H9 (cell line): ENCODE data around the gene TAF5L. TPM values are rescaled to one million over a fixed set of nuclear protein-coding genes. Genes with fewer than 3 reads are reported as not detected.
"Not testable (repeated sequence)": the region's sequence is repeated elsewhere in the genome, so short reads cannot be mapped to it uniquely, and the experiment has no call there.

ENCODE experiments used
- DNase-seq: peaks from one replicate; pipeline ENCODE4 v3.0.0-alpha.2; 2017
- H2AFZ ChIP-seq: one replicate; pipeline ENCODE4 v1.6.1; 2013; ENCODE audit warnings: mild to moderate bottlenecking, low read length, control low read depth, moderate library complexity
- H2AK5ac ChIP-seq: 2 replicates; pipeline ENCODE4 v1.6.1; 2013; ENCODE audit warnings: low read length, control low read depth, mixed read lengths; ENCODE audit not compliant: insufficient read length
- H2BK120ac ChIP-seq: one replicate; pipeline ENCODE4 v1.6.1; 2013; ENCODE audit warnings: low read depth, mild to moderate bottlenecking, low read length, control low read depth, inconsistent platforms; ENCODE audit not compliant: poor library complexity, severe bottlenecking
- H2BK12ac ChIP-seq: 2 replicates; pipeline ENCODE4 v1.6.1; 2013; ENCODE audit warnings: low read length, control low read depth, mixed read lengths, low read depth; ENCODE audit not compliant: insufficient read length
- H2BK15ac ChIP-seq: 2 replicates; pipeline ENCODE4 v1.6.1; 2013; ENCODE audit warnings: low read depth, low read length, control low read depth
- H2BK20ac ChIP-seq: one replicate; pipeline ENCODE4 v1.6.1; 2013; ENCODE audit warnings: low read depth, mild to moderate bottlenecking, low read length, control low read depth, inconsistent platforms; ENCODE audit not compliant: poor library complexity, severe bottlenecking
- H2BK5ac ChIP-seq: 2 replicates; pipeline ENCODE4 v1.6.1; 2013; ENCODE audit warnings: low read length, control low read depth, mixed read lengths; ENCODE audit not compliant: insufficient read length
- H3K14ac ChIP-seq: 2 replicates; pipeline ENCODE4 v1.6.1; 2013; ENCODE audit warnings: low read length, control low read depth; ENCODE audit not compliant: insufficient read depth
- H3K18ac ChIP-seq: 2 replicates; pipeline ENCODE4 v1.6.1; 2013; ENCODE audit warnings: low read depth, mild to moderate bottlenecking, mixed read lengths, low read length, control low read depth; ENCODE audit not compliant: insufficient read length
- H3K23ac ChIP-seq: 2 replicates; pipeline ENCODE4 v1.6.1; 2013; ENCODE audit warnings: low read length, control low read depth, mixed read lengths, low read depth; ENCODE audit not compliant: insufficient read length
- H3K23me2 ChIP-seq: 2 replicates; pipeline ENCODE4 v1.6.1; 2013; ENCODE audit warnings: low read depth, mild to moderate bottlenecking, mixed read lengths, low read length, control low read depth; ENCODE audit not compliant: insufficient read length, poor library complexity, severe bottlenecking
- H3K27ac ChIP-seq: 2 replicates; pipeline ENCODE4 v1.5.1; 2013; ENCODE audit warnings: low read length, control low read depth, mixed read lengths, low read depth; ENCODE audit not compliant: insufficient read length
- H3K27me3 ChIP-seq: 2 replicates; pipeline ENCODE4 v1.6.1; 2013; ENCODE audit warnings: low read length, control low read depth, inconsistent platforms; ENCODE audit not compliant: insufficient read depth
- H3K4ac ChIP-seq: 2 replicates; pipeline ENCODE4 v1.6.1; 2013; ENCODE audit warnings: low read depth, mild to moderate bottlenecking, control low read depth, inconsistent platforms, low read length, moderate library complexity
- H3K4me1 ChIP-seq: 2 replicates; pipeline ENCODE4 v1.6.1; 2013; ENCODE audit warnings: low read length, control low read depth, inconsistent platforms; ENCODE audit not compliant: insufficient read depth
- H3K4me2 ChIP-seq: 2 replicates; pipeline ENCODE4 v1.6.1; 2013; ENCODE audit warnings: low read length, control low read depth, mixed read lengths; ENCODE audit not compliant: insufficient read length, insufficient read depth
- H3K56ac ChIP-seq: 2 replicates; pipeline ENCODE4 v1.6.1; 2013; ENCODE audit warnings: low read depth, mild to moderate bottlenecking, mixed read lengths, low read length, control low read depth; ENCODE audit not compliant: insufficient read length
- H3K79me1 ChIP-seq: 2 replicates; pipeline ENCODE4 v1.6.1; 2013; ENCODE audit warnings: low read depth, mild to moderate bottlenecking, moderate library complexity, low read length, control low read depth, inconsistent platforms; ENCODE audit not compliant: insufficient read depth, poor library complexity, severe bottlenecking
- H3K79me2 ChIP-seq: 2 replicates; pipeline ENCODE4 v1.6.1; 2013; ENCODE audit warnings: low read length, control low read depth, inconsistent platforms; ENCODE audit not compliant: insufficient read depth
- H3K9ac ChIP-seq: 2 replicates; pipeline ENCODE4 v1.6.1; 2013; ENCODE audit warnings: low read length, control low read depth, mixed read lengths; ENCODE audit not compliant: insufficient read length; ENCODE audit errors: extremely low read depth
- H3K9me3 ChIP-seq: one replicate; pipeline ENCODE4 v1.6.1; 2013; ENCODE audit warnings: low read depth, low read length, inconsistent platforms; ENCODE audit not compliant: control insufficient read depth
- H3T11ph ChIP-seq: one replicate; pipeline ENCODE4 v1.6.1; 2013; ENCODE audit warnings: mild to moderate bottlenecking, low read length, control low read depth, inconsistent platforms
- H4K20me1 ChIP-seq: one replicate; pipeline ENCODE4 v1.6.1; 2013; ENCODE audit not compliant: control insufficient read depth, insufficient read length, insufficient read depth
- H4K5ac ChIP-seq: 2 replicates; pipeline ENCODE4 v1.6.1; 2013; ENCODE audit warnings: low read depth, mild to moderate bottlenecking, mixed read lengths, low read length, control low read depth; ENCODE audit not compliant: insufficient read length
- H4K8ac ChIP-seq: replicated peaks from 2 replicates; pipeline ENCODE4 v1.6.1; 2013; ENCODE audit warnings: low read length, control low read depth, mixed read lengths, low read depth; ENCODE audit not compliant: insufficient read length
- H4K91ac ChIP-seq: 2 replicates; pipeline ENCODE4 v1.6.1; 2013; ENCODE audit warnings: low read depth, mild to moderate bottlenecking, moderate library complexity, mixed read lengths, low read length, control low read depth; ENCODE audit not compliant: insufficient read length
- H3K27ac Mint-ChIP-seq, 3 experiments: 2 replicates in 2 of 3; 3 replicates in 1 of 3; pipeline ENCODE4 v1.8.0; 2020 to 2021; ENCODE audit warnings: mixed read lengths in 3 of 3, mild to moderate bottlenecking in 1 of 3, moderate library complexity in 1 of 3
- H3K27me3 Mint-ChIP-seq: 2 replicates; pipeline ENCODE4 v1.8.0; 2021; ENCODE audit warnings: low read depth, mild to moderate bottlenecking, moderate library complexity, mixed read lengths
- H3K36me3 Mint-ChIP-seq, 3 experiments: 2 replicates in 2 of 3; 3 replicates in 1 of 3; pipeline ENCODE4 v1.8.0; 2020 to 2021; ENCODE audit warnings: low read depth in 3 of 3, mixed read lengths in 3 of 3; ENCODE audit not compliant: insufficient read depth in 1 of 3
- H3K4me1 Mint-ChIP-seq, 2 experiments: 2 replicates each; pipeline ENCODE4 v1.8.0; 2020; ENCODE audit warnings: mixed read lengths in 2 of 2
- H3K4me3 Mint-ChIP-seq, 2 experiments: 2 replicates in 1 of 2; 3 replicates in 1 of 2; pipeline ENCODE4 v1.8.0; 2020 to 2021; ENCODE audit warnings: mild to moderate bottlenecking in 2 of 2, mixed read lengths in 2 of 2, moderate library complexity in 1 of 2
- H3K9me3 Mint-ChIP-seq, 2 experiments: 2 replicates in 1 of 2; 3 replicates in 1 of 2; pipeline ENCODE4 v1.8.0; 2020; ENCODE audit warnings: mild to moderate bottlenecking in 2 of 2, mixed read lengths in 2 of 2, moderate library complexity in 1 of 2
- CTCF ChIP-seq: fragments of 200-600 bp; sonication (generic); conservative IDR thresholded peaks from 3 replicates; pipeline ENCODE4 v1.8.0; 2021; ENCODE audit warnings: antibody characterized with exemption, mild to moderate bottlenecking
- WGBS: extraction: QIAGEN DNeasy Blood & Tissue Kit; methylation state at CpG from one replicate; pipeline ENCODE4 v1.1.7; 2013; ENCODE audit warnings: missing lambda C conversion rate, low lambda C conversion rate, mixed read lengths; ENCODE audit not compliant: insufficient read length; ENCODE audit errors: extremely low coverage; 5-methylcytosine and 5-hydroxymethylcytosine counted together
- total RNA-seq: library from RNA; stranded (reverse); gene quantifications from 2 replicates; pipeline ENCODE4 v1.2.1, GENCODE V29; 2021

TAF5L gene
- total RNA-seq, 1 experiment from 2014 or later = 30.3 TPM

- Histone ChIP-seq H2BK15ac (no peak overlapping the region), H3K4ac (no peak overlapping the region), H3K79me1 (peaks cover 3% of the 10 kb centered on the region), H3K23me2 (peaks cover 10% of the 10 kb centered on the region), H3K14ac (no peak overlapping the region), H2BK120ac (no peak overlapping the region), H2AFZ (no peak overlapping the region), H4K20me1 (no peaks in the 10 kb centered on the region), H3K27me3 (no peaks in the 10 kb centered on the region), H3K23ac (no peak overlapping the region), H3T11ph (no peak overlapping the region), H2BK12ac (no peak overlapping the region), H4K91ac (no peak overlapping the region), H3K27ac (no peak overlapping the region), H2AK5ac (no peak overlapping the region), H3K9ac (no peak overlapping the region), H3K79me2 (peaks cover 24% of the 10 kb centered on the region), H3K4me1 (peaks cover 4% of the 10 kb centered on the region; the same call in 1 of the 2 replicates), H3K18ac (no peak overlapping the region), H3K9me3 (no peaks in the 10 kb centered on the region), H2BK20ac (no peak overlapping the region), H2BK5ac (no peak overlapping the region), H4K5ac (no peak overlapping the region), H3K4me2 (no peak overlapping the region), H4K8ac (no peak overlapping the region), H3K56ac (no peak overlapping the region)
- Mint-ChIP-seq H3K36me3 (peaks cover 0 to 9% (median 0%) of the 10 kb centered on the region in 3 experiments; a peak in 3 of 7 replicates), H3K4me1 (peaks cover 30 to 39% of the 10 kb centered on the region in 2 experiments), H3K27me3 (no peaks in the 10 kb centered on the region), H3K4me3 (no peak overlapping the region), H3K9me3 (no peaks in the 10 kb centered on the region), H3K27ac (peak overlapping the region in 2 of 3 experiments; percentile 1 to 5; a peak in 2 of 7 replicates)
- DNase-seq = no peak
- WGBS = no CpG with 5 or more reads among the region's 5 CpGs
- no peak for TF ChIP-seq CTCF
These were observed 2.7 kb downstream of the TAF5L start for GRCh38 chr1:229623225-229623624.

GRCh38 chr1:229622641-229623120, 3.2 kb downstream of the TAF5L start:
- not testable (repeated sequence) for H2BK120ac ChIP-seq, H3K9me3 Mint-ChIP-seq, H4K8ac ChIP-seq, H2BK20ac ChIP-seq, H2BK5ac ChIP-seq, H3K27ac Mint-ChIP-seq, H3K4me3 Mint-ChIP-seq, H3K4me2 ChIP-seq, H3K14ac ChIP-seq, H4K5ac ChIP-seq, H3K27ac ChIP-seq, H3K27me3 ChIP-seq, H3K36me3 Mint-ChIP-seq, H2BK15ac ChIP-seq, H3K23ac ChIP-seq, H2AFZ ChIP-seq, H2AK5ac ChIP-seq, H4K20me1 ChIP-seq, H2BK12ac ChIP-seq, H3T11ph ChIP-seq, H3K4ac ChIP-seq, H3K23me2 ChIP-seq, H3K56ac ChIP-seq, H3K9me3 ChIP-seq, H3K27me3 Mint-ChIP-seq, DNase-seq, H3K18ac ChIP-seq, H4K91ac ChIP-seq, H3K4me1 ChIP-seq, H3K79me1 ChIP-seq, H3K9ac ChIP-seq
- peaks cover 31 to 39% of the 10 kb centered on the region in 2 experiments for H3K4me1 Mint-ChIP-seq
- peaks cover 22% of the 10 kb centered on the region for H3K79me2 ChIP-seq
- WGBS = no CpG with 5 or more reads among the region's 10 CpGs
